Right ventricle myocardium inferior (tissue), 1 donor: ENCODE results near the gene PKP1. TPM values are rescaled to one million over a fixed set of nuclear protein-coding genes. Genes with fewer than 3 reads are reported as not detected.

Source experiments
- ATAC-seq: fragments of 200-7000 bp; cut with Tn5 transposase; one replicate; pipeline ENCODE4 v1.9.1; 2020; ENCODE audit warnings: mild to moderate bottlenecking, moderate library complexity
- DNase-seq: peaks from one replicate; pipeline ENCODE4 v3.0.0; 2021; ENCODE audit errors: missing footprints
- intact Hi-C: fragments of 100-400 bp; cut with DNase I; formaldehyde crosslinking; loops from one replicate; pipeline ENCODE4 v1.11.0; 2022
- total RNA-seq: library from RNA; stranded (reverse); fragmentation: NEBNext Ultra II Directional; extraction: Animal tissue kit (Norgen Biotek cat#: 25700); gene quantifications from one replicate; pipeline ENCODE4 v1.2.1, GENCODE V29; 2021
- donor health status: DM: no; HTN: yes; CAD: no; lungs with severe emphysema.

The PKP1 gene
- total RNA-seq, 1 donor from 2014 or later: 0.16 TPM

DNA sequence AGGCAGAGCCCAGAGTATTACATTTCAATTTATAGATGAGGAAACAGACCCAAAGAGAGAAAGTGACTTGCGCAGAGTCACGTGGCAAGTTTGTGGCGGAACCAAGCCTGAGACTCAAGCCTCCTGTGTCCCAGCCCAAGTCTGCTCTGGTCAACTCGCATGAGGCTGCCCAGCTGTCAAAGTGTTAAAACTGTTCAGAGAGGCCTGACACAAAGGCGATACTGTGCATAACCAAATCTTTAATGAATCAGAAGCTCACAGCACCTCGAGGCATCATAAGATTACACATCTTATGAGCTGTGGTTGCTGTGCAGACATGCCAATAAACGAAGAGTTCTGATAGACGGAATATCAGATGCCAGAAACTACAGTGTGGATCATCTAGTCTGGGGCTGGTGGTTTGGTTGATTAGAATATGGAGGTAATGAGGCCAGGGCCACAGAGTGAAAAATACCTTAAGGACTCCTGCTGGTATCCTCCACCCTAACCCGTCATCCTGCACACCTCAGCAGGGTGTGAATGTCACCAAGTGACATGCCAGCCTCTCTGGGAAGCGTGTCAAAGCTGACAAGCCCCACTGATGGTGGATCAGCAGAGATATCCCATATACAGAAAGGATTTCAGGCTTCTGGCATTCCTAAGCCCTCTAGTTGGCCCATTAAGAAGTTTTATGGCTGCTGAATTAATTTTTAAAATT is 52.0 kb downstream of the PKP1 start:
- intact Hi-C loops: no loop called here
- DNase-seq (no peak), ATAC-seq (no peak)

DNA sequence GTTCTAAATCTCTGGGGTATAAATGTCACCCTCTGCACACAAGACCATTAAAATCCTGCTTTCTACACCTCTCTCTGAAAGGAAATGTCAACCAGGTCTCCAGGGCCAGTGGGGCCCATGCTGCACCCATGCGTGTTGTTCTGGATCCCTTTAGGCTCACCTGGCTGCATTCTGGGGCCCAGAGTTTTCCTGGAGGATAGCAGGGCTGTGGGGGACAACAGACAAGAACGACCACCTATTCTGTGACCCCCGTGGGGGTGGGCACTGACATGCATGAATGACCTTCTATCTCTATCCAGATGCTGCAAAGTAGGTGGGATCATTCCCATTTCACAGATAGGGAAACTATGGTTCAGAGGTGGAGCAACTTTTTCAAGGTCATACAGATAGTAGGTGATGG is 52.6 kb downstream of the PKP1 start:
- no peak for ATAC-seq
- DNase-seq: no peak
- intact Hi-C loops: no loop called here

DNA sequence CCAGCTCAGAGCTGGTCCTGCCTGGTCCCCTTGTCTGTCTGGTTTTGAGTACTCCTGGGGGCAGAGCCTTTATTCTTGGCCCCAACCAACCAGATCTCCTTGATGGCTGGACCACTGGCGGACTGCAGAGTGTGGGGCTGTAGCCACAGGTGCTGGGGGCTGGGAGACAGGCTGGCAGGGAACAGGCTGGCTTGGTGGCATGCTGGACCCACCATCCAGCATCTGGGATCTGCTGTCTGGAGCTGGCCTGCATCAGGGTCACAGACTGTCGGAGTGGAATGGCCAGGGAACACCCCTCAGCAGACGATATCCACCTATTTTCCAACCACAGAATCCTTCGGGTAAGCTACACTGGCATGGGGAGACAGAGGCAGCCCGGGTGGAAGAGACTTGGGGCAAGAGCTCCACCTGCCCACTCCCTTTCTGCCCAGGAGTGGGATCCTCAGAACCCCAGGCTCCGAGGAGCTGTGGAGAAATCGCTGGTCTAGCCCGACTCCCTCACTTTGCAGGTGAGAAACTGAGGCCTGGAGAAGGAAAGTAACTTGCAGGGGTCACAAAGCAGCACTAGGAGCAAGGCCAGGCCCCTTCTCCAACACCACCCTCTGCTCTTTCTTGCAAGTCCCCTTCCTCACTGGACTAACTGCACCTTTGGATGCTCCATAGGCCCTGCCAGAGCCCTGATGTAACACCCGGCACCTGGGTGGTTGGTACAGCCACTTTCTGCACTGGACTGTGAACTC is 53.6 kb downstream of the PKP1 start:
- no peak for ATAC-seq
- intact Hi-C loops: no loop called here
- DNase-seq: no peak

DNA sequence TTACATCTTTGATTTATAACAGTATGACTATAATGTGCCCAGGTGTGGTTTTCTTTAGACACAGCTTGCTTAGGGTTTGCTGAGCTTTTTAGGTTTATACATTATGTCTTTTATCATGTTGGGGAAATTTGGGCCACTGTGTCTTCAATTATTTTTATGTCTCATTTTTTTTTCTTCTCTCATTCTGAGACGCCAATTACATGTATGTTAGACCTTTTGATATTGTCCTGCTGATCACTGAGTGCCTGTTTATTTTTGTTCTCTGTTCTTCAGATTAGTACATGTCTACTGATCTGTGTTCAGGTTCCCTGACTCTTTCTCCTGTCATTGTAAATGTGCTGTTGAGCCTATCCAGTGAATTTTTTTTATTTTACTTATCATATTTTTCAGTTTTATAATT is 58.1 kb downstream of the PKP1 start:
- DNase-seq (no peak), ATAC-seq (no peak)
- intact Hi-C loops: no loop called here

DNA sequence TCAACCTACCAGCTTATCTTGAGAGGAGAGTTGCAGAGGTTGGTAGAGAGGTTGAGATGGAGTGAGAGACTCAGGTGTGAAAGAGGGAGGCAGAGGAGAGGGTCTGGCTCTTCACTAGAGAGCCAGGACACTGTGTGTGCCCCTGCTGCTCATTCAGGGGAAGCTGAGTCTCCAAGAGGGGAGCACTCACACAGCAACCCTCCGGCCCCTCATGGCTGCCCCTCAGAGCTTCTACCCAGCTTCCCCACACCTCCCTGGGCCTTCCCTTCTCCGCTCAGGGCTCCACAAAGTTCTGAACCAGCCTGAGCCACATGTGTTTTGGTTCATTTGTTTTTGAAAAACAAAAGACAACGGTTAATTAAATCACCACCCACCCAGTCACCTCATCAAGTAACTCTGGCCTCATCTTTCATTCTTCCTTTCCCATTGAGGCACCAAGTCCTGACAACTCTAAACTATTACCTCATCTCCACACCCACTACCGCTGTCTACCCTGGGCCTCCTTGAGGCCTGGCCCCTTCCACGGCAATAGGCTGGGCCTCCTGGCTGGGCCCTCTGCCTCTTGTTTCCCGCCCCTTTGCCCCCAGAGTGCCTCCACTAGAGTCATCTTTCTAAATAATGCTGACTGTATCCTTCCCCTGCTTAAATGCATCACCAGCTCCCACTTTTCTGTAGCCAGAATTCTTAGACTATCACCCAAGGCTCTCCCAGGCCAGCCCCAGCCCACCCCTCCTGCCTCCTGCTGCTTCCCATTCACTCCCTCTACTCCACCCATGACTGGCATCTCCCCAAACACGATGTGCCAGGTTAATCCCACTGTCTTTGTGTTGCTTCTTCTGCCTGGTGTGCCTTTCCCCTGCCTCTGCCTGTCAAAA is 61.1 kb downstream of the PKP1 start:
- DNase-seq (no peak), ATAC-seq (no peak)
- intact Hi-C loops: loop anchor here (5.0 kb wide), 1 partner anchor 63 kb away; no protein-coding TSS in a partner anchor

DNA sequence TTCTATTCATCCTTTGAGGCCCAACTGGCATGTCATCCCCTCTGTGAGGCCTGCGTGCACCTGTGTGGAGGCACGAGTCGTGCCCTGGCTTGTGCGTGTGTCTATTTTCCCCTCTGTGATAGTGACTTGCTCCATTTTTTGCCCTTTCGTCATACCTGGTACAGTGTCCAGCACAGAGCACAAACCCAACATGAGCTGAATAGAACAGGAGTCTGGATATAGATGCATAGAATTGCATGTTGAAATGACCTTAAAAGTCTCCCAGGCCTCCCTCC is 61.7 kb downstream of the PKP1 start:
- no peak for DNase-seq

DNA sequence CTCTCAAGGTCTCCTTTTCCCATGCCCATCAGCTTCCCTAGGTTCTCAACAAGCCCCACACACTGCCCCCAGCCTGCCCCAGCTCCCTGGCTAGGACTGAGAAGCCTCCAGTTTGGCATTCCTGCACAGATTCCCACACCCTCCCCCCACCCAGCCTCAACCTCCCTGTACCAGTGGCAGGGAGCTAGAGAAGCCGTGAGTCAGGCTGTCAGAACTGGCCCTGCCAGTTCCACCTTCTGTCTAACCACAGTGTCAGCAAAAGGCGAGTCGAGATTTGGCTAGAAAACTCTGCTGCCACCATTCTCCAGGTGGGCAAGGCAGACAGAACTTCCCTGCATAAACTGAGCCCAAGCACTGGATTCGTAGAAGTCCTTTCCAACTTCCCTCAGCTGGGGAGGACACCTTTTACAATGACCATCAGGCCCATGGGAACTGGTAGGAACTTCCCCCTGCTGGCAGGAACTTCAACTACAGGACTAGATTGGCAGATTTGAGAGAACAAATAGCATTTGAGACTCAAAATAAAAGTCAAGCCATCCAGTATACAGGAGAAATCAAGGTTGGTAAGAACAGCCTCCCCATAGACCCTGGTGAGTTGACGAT is 63.1 kb downstream of the PKP1 start:
- intact Hi-C loops: loop anchor here (1.0 to 5.0 kb wide), 3 partner anchors 37 to 92 kb away; no protein-coding TSS in a partner anchor
- ATAC-seq: peak; percentile 51
- no peak for DNase-seq

More for the DNA sequence above, 61.7 kb downstream of the PKP1 start:
- ATAC-seq: no peak
- intact Hi-C loops: loop anchor here (5.0 kb wide), 1 partner anchor 62 kb away; no protein-coding TSS in a partner anchor

DNA sequence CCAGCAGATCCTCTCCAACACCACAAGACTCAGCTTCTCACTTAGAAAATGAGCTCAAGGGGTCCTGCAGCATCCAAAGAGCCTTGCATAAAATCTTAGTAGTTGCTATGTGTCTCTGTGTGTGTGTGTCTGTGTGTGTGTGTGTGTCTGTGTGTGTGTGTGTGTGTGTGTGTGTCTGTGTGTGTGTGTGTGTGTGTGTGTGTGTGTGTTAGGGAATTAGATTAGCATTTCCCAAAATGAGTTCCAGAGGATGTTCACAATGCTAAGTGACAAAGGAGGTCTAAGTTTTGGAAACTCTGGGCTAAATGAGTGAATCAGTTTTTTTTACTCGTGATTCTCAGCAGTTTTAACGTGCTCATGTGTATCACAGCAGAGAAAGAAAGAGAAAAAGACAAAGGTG is 63.7 kb downstream of the PKP1 start:
- intact Hi-C loops: loop anchor here (1.0 to 5.0 kb wide), 3 partner anchors 38 to 93 kb away; no protein-coding TSS in a partner anchor
- ATAC-seq: no peak
- no peak for DNase-seq

DNA sequence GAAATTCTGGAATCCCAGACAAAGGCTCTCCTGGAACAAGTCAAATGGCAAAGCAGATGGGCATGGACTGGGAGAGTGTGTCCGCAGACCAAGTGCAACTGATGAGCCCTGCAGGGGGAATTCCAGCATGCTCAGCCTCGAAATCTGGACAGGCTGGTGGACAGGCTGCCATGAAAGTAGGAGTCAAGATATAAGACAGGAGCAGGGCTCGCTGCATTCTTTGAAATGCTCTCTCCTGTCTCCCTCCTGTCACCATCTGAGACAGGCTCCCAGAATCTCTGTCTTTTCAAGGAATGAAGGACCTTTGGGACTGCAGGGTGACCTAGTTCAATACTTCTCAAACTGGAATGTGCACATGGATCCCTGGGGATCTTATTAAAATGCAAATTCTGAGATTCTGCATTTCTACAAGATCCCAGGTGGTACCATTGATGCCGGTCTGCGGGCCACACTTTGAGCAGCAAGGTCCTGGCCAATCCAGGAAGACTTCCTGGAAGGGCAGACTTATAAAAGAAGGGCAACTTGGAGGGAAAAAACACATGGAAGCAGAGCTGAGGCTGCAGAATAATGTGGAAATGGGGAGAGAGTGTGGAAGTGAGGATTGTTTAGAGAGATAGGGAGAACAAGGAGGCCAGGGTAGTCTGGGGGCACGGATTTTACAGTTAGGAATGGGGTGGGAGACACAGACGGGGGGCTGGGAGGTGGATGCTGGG is 64.3 kb downstream of the PKP1 start:
- DNase-seq: no peak
- intact Hi-C loops: loop anchor here (5.0 kb wide), 1 partner anchor 60 kb away; no protein-coding TSS in a partner anchor
- ATAC-seq: no peak

DNA sequence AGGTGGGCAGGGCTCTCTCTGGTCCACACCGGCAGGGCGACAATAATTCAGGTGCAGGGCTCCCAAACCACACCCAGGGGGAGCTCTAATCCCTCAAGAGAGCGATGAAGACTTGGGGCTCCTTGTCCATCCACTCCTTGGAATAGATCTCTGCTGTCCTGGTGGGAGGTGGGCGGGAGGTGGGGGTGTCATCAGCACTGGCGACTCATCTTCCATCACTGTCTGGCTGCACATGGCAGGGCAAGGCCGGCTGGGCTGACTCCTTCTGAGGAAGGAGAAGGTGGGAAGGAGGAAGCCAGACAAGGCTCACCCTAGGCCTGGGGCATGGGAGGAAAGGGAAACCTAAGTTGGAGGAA is 64.9 kb downstream of the PKP1 start:
- DNase-seq: no peak
- ATAC-seq: peak; percentile 37
- intact Hi-C loops: loop anchor here (5.0 kb wide), 1 partner anchor 59 kb away; no protein-coding TSS in a partner anchor

DNA sequence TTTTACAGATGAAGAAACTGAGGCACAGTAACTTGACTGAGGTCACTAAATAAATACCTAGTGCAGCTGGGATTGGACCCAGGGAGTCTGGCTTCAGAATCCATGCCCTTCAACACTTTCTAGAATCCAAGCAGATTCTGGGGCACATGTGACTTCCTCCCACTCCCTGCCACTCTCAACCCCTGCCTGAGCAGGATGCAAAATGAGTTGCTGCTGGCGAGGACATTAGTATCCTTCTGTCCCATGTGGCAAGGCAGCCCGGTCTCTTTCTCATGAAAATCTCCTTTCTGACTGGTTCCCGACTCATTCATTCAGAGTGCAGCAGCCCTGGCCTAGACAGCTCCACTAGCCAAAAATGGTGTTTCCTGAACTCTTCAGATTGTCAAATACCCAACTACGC is 65.8 kb downstream of the PKP1 start:
- DNase-seq (no peak), ATAC-seq (no peak)
- intact Hi-C loops: loop anchor here (5.0 kb wide), 1 partner anchor 58 kb away; no protein-coding TSS in a partner anchor

DNA sequence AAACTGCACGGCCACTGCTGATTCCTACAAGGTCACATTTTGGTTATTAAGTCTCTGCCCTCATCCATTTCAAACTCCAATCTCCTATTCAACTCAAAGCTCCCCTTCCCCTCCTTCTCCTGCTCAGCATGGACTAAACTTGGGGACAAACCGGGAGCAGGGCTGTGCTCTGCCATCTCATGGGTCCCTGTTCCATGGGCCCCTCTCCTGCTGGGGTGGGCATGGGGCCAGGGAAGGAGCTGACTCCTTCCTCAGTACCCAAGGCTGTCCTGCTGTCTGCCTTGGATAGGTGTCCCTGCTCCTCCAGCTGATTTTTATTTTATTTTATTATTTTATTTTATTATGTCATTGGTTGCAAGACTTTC is 67.0 kb downstream of the PKP1 start:
- ATAC-seq (no peak), DNase-seq (no peak)
- intact Hi-C loops: no loop called here

DNA sequence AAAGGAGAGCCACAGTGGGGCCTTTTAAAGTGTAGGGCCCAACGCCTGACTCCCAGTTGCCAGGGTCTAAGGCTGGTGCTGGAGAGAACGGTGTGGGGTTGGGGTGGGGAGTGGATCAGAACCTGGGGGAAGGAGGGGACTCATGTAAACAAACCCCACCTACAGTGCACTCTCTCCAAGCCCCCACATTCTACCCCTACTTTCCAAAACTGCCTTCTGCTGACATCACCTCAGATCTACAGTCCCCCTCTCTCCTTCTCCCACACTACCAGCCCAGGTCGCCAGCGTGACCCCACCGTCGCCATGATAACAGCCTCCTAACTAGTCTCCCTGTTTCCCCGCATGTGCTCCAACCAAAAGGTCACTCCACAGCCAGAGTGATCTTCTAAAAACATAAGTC is 67.6 kb downstream of the PKP1 start:
- no peak for DNase-seq

DNA sequence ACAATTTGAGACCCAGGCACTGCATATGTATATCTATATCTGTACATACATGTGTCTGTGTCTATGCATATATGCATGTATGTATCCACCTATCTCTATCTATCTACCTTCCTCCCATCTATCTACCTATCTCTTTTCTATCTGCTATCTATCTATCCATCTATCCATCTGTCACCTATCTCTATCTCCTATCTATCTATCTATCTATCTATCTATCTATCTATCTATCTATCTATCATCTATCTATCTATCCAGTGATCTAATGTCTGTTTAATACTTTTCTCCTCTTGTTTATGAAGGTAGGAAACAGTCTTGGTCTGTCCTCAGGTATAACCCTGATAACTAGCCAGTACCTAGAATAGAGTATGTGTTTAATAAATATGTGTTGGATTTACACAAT is 68.3 kb downstream of the PKP1 start:
- DNase-seq (no peak), ATAC-seq (no peak)
- intact Hi-C loops: no loop called here

More for the DNA sequence above, 67.6 kb downstream of the PKP1 start:
- no peak for ATAC-seq
- intact Hi-C loops: no loop called here

DNA sequence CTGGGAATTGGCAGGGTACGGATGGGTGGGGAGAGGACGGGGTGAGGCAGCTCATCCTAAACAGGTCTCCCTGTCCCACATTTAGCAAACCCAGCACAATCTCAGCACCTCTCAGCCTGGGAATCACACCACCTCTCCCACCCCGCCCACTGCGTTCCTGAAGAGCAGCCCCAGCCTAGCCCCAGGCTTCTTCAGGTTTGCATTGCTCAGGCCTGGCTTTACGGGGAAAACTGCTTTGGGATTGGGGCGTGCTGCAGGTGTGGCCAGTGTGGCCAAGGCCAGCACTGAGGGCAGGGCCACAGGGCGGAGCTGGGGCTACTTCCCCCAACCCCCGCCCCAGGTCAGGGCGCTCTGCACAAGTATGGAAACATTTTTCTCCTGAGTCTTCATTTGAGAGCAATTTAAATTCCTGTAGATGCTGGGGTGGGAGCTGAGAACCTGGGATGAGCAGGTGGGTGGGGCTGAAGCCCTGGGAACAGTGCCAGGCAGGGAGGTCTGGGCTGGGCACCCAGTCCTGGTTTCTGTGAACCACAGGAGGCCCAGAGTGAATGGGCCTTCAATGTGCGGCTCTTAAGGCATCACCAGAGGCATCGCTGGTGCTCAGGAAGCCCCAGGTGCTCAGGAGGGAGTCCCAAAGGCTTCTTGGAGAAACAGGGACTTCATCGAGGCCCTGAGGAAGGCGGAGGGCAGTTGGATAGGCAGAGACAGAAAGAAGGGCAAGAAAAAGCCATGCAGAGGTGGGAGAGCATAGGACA is 70.1 kb downstream of the PKP1 start:
- ATAC-seq (no peak), DNase-seq (no peak)
- intact Hi-C loops: no loop called here

DNA sequence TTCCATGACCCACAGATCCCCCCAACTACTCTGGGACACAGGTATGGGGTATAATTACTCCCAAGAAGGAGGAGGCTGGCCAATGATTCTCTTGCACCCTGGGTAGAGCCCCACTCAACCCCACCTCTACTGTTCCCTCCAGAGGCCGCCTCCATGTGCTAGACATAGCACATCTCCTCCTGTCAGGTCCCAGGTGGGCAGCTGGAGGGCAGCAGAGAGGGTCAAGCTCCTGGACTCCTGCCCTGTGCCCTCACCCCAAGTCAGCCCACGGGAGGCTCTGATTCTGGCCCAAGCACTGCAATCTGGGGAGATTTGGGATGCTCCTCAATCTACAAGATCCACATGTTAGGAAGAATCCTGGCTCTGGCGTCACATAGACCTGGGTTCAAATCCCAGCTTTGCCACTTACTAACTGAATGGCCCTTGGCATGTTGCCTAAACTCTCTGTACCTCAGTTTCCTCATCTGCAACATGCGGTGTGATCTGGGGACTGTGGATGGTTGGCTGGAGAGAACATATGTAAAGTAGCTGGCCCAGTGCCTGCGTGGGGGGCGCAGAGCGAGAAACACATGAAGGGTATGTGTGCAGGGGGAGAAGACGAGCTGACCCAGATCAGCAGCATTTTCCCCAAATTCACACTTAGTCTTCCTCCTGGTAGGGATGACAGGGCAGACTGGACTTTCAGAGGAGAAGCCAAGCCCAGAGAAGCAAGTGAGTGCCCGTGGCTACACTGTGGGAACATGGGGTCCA is 71.0 kb downstream of the PKP1 start:
- ATAC-seq: no peak
- intact Hi-C loops: no loop called here

DNA sequence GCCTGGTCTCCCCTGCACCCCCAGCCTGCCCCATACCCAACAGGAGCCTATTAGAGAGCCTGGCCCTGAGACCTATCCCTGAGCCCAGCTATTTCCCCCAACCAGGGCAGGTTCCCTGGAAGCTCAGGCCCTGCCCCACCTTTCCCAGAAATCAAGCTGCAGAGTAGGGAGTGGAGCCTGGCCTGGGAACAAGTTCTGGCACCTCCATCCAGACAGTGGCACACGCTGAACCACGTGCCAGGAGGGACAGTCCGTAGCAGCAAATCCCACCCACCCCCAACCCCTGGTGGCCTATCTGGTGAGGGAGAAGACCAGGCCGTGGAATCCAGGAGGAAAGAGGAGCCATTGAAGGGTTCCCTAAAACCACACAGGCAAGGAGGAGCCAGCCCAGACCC is 71.6 kb downstream of the PKP1 start:
- no peak for ATAC-seq
- no peak for DNase-seq
- intact Hi-C loops: no loop called here

More for the DNA sequence above, 71.0 kb downstream of the PKP1 start:
- no peak for DNase-seq
